ENCODE data around the gene CSMD2.

Gene CSMD2

DNA sequence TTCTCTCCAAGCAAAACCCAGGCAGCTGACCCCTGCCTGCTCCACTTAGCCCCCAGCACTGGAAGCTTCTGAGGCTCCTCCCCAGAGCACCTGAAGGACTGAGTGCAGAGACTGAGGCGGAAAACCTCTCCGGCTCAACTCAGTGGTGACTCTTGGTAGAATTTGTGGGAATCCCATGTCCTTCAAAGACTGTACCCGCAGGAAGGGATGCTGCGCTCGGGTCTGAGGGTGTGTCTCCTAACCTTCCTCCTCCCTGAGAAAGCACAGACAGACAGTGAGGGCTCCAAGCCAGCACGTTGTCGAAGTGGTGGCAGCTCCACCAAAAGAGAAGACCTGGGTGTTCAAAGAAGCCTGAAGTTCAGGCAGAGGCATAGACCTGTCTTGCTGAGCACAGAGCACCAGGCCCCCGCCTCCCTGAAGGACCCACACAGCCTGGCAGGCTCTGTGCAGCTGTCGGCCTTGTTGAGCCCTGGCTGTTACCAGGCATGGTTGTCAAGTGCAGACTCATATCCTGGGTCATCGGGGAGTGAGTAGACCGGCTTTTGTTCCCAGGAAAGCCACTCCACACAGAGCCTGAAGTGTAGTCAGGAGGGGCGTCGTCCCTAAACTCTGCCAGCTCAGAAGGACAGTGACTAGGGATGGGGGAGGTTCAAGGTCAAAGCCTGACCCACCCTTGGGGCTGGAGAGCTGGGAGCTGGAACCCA lies 36.7 kb downstream of the CSMD2 start:
- Histone ChIP-seq H3K4me3 (ENCODE audit: low read length, poor library complexity, severe bottlenecking) (no peak overlapping the region), H3K27me3 (ENCODE audit: insufficient read depth, low read length, poor library complexity, severe bottlenecking) (no peaks in the 10 kb centered on the region), H3K9me2 (replicated peaks; ENCODE audit: low read depth, low read length) (no peaks in the 10 kb centered on the region), H4K20me1 (ENCODE audit: insufficient read depth, low read length, poor library complexity, severe bottlenecking) (no peaks in the 10 kb centered on the region), H3K36me3 (ENCODE audit: insufficient read depth, low read length) (no peaks in the 10 kb centered on the region), H2AFZ (ENCODE audit: low read length) (no peak overlapping the region), H3K9ac (ENCODE audit: low read depth, low read length, poor library complexity, severe bottlenecking) (no peak overlapping the region), H3K9me3 (ENCODE audit: insufficient read depth, low read depth, low read length) (no peaks in the 10 kb centered on the region), H3F3A (ENCODE audit: low read depth) (no peaks in the 10 kb centered on the region), H3K79me2 (ENCODE audit: insufficient read depth, low read length) (no peaks in the 10 kb centered on the region), H3K4me2 (ENCODE audit: low read depth, low read length, poor library complexity, severe bottlenecking) (no peak overlapping the region), H3K4me1 (ENCODE audit: insufficient read depth, low read length, poor library complexity, severe bottlenecking) (no peaks in the 10 kb centered on the region)
- TF ChIP-seq, protein P1, sequence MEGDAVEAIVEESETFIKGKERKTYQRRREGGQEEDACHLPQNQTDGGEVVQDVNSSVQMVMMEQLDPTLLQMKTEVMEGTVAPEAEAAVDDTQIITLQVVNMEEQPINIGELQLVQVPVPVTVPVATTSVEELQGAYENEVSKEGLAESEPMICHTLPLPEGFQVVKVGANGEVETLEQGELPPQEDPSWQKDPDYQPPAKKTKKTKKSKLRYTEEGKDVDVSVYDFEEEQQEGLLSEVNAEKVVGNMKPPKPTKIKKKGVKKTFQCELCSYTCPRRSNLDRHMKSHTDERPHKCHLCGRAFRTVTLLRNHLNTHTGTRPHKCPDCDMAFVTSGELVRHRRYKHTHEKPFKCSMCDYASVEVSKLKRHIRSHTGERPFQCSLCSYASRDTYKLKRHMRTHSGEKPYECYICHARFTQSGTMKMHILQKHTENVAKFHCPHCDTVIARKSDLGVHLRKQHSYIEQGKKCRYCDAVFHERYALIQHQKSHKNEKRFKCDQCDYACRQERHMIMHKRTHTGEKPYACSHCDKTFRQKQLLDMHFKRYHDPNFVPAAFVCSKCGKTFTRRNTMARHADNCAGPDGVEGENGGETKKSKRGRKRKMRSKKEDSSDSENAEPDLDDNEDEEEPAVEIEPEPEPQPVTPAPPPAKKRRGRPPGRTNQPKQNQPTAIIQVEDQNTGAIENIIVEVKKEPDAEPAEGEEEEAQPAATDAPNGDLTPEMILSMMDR (conservative IDR thresholded peaks at IDR 0.05; ENCODE audit: low read length), result no peak
- TF ChIP-seq EZH2phosphoT487 (IDR thresholded peaks at IDR 0.05; ENCODE audit: borderline replicate concordance), result no peak

DNA sequence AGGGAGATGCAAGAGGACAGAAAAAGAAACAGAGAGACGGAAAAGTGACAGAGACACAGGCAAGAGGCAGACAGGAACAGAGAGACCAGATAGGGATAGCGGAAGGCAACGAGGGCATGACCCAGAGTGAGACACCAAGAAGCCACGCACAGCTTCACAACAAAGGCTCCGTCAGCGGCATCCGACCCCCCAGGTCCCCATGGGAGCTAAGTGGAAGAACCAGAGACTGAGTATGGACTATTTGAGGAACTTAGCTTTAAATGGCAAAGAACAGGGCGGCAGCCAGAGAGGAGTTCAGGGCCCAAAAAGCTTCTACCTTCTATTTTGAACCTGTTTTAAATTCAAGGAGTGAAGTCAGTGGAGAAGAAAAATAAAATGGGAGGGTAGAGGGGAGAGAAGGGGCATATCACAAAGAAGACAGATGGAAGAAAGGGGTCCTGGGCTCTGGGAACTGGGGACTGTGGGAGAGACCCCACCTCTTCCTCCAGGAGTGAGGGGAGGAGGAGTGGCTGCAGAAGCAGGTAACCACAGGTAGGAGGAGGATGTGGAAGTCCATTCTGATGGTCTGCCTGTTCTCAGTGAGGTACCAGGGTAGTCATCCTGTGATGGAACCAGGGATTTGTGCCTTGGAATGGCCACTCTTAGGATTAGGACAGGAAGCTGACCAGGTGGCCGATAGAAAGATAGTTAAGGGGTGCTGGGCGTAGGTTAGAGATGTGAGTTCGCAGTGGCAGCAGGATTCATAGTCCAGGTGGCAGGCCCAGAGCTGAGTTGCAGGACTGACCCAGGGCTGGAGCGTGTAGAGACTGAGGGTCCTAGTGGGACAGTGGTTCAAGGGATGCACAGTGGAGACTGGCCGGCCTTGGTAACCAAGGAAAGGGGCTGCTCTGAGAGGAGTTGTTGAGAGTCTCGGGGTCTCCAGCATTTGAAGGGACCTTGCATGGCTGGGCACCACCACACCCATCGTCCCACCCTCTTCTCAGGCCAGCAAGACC lies 37.7 kb downstream of the CSMD2 start:
- TF ChIP-seq, protein P1 (conservative IDR thresholded peaks at IDR 0.05; ENCODE audit: low read length), result no peak
- TF ChIP-seq EZH2phosphoT487 (IDR thresholded peaks at IDR 0.05; ENCODE audit: borderline replicate concordance), result no peak
- H3K4me2 ChIP-seq (ENCODE audit: low read depth, low read length, poor library complexity, severe bottlenecking), result no peak overlapping the region

DNA sequence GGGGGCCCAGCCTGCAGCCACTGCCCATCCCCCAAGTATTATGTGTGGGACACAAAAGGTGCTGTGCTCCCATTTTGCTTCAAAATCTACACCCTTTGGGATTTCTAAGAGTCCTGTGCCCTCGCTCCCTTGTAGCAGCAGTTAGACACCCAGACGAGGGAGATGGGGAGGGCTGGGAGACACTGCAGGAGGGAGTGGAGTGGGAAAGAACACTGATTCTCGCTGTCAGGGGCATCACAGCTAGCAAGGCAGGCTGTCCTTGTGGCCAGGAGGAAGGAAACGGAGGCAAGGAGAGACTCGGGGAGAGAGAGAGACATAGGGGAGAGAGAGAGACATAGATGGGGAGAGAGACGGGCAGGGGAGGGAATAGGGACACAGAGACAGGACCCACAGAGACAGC lies 38.5 kb downstream of the CSMD2 start:
- H3K79me2 ChIP-seq (ENCODE audit: insufficient read depth, low read length), result no peaks in the 10 kb centered on the region

More for the DNA sequence above, 37.7 kb downstream of the CSMD2 start:
- Histone ChIP-seq H3K9me2 (replicated peaks; ENCODE audit: low read depth, low read length) (no peaks in the 10 kb centered on the region), H3K79me2 (ENCODE audit: insufficient read depth, low read length) (no peaks in the 10 kb centered on the region), H3K36me3 (ENCODE audit: insufficient read depth, low read length) (no peaks in the 10 kb centered on the region), H3K27me3 (ENCODE audit: insufficient read depth, low read length, poor library complexity, severe bottlenecking) (no peaks in the 10 kb centered on the region), H2AFZ (ENCODE audit: low read length) (no peak overlapping the region), H4K20me1 (ENCODE audit: insufficient read depth, low read length, poor library complexity, severe bottlenecking) (no peaks in the 10 kb centered on the region), H3F3A (ENCODE audit: low read depth) (no peaks in the 10 kb centered on the region), H3K4me3 (ENCODE audit: low read length, poor library complexity, severe bottlenecking) (no peak overlapping the region), H3K4me1 (ENCODE audit: insufficient read depth, low read length, poor library complexity, severe bottlenecking) (no peaks in the 10 kb centered on the region), H3K9ac (ENCODE audit: low read depth, low read length, poor library complexity, severe bottlenecking) (no peak overlapping the region), H3K9me3 (ENCODE audit: insufficient read depth, low read depth, low read length) (no peaks in the 10 kb centered on the region; the same call in 1 of the 2 replicates)

More for the DNA sequence above, 38.5 kb downstream of the CSMD2 start:
- no peak overlapping the region for H2AFZ ChIP-seq (ENCODE audit: low read length)
- no peaks in the 10 kb centered on the region for H4K20me1 ChIP-seq (ENCODE audit: insufficient read depth, low read length, poor library complexity, severe bottlenecking)
- H3K27me3 ChIP-seq (ENCODE audit: insufficient read depth, low read length, poor library complexity, severe bottlenecking), result no peaks in the 10 kb centered on the region
- no peaks in the 10 kb centered on the region for H3F3A ChIP-seq (ENCODE audit: low read depth)
- H3K9me2 ChIP-seq (replicated peaks; ENCODE audit: low read depth, low read length), result no peaks in the 10 kb centered on the region
- H3K9ac ChIP-seq (ENCODE audit: low read depth, low read length, poor library complexity, severe bottlenecking), result no peak overlapping the region
- H3K4me2 ChIP-seq (ENCODE audit: low read depth, low read length, poor library complexity, severe bottlenecking), result no peak overlapping the region
- TF ChIP-seq EZH2phosphoT487 (IDR thresholded peaks at IDR 0.05; ENCODE audit: borderline replicate concordance), result no peak
- TF ChIP-seq, protein P1 (conservative IDR thresholded peaks at IDR 0.05; ENCODE audit: low read length), result no peak
- H3K4me1 ChIP-seq (ENCODE audit: insufficient read depth, low read length, poor library complexity, severe bottlenecking), result no peaks in the 10 kb centered on the region
- no peak overlapping the region for H3K4me3 ChIP-seq (ENCODE audit: low read length, poor library complexity, severe bottlenecking)
- H3K36me3 ChIP-seq (ENCODE audit: insufficient read depth, low read length), result no peaks in the 10 kb centered on the region
- no peaks in the 10 kb centered on the region; the same call in 1 of the 2 replicates for H3K9me3 ChIP-seq (ENCODE audit: insufficient read depth, low read depth, low read length)
